DND-41 (cell line): Measurements from ENCODE around the gene FAM234A.
"Not testable (repeated sequence)": the region's sequence is repeated elsewhere in the genome, so short reads cannot be mapped to it uniquely, and the experiment has no call there.

Source experiments
- ATAC-seq: fragments of 200-7000 bp; cut with Tn5 transposase; 3 replicates; pipeline ENCODE4 v1.9.1; 2021; ENCODE audit warnings: low read depth; ENCODE audit not compliant: insufficient read depth
- DNase-seq: peaks from one replicate; pipeline ENCODE4 v3.0.0-alpha.2; 2020
- H2AFZ ChIP-seq: 2 replicates; pipeline ENCODE4 v1.6.0; 2012; ENCODE audit warnings: low read depth, low read length
- H3K27ac ChIP-seq: 2 replicates; pipeline ENCODE4 v1.5.1; 2012; ENCODE audit warnings: low read length, inconsistent platforms
- H3K27me3 ChIP-seq: fragments of 200-600 bp; sonication (generic); 2 replicates; pipeline ENCODE4 v1.6.0; 2012; ENCODE audit warnings: low read length, mild to moderate bottlenecking, inconsistent platforms; ENCODE audit not compliant: insufficient read depth, poor library complexity
- H3K36me3 ChIP-seq: 2 replicates; pipeline ENCODE4 v1.5.1; 2012; ENCODE audit warnings: low read length, inconsistent platforms; ENCODE audit not compliant: insufficient read depth
- H3K4me1 ChIP-seq: 2 replicates; pipeline ENCODE4 v1.5.1; 2012; ENCODE audit warnings: mild to moderate bottlenecking, low read length; ENCODE audit not compliant: insufficient read depth
- H3K4me2 ChIP-seq: 2 replicates; pipeline ENCODE4 v1.6.0; 2012; ENCODE audit warnings: mild to moderate bottlenecking, moderate library complexity, low read length, inconsistent platforms; ENCODE audit not compliant: insufficient read depth
- H3K4me3 ChIP-seq, 2 experiments: fragments of 200-600 bp in 1 of 2; shearing (Covaris generic) in 1 of 2; 2 replicates each; pipeline ENCODE4 v1.5.1; 2012 to 2016; ENCODE audit warnings: inconsistent platforms in 2 of 2, low read length in 2 of 2, mild to moderate bottlenecking in 2 of 2, low read depth in 1 of 2, moderate library complexity in 1 of 2
- H3K79me2 ChIP-seq: 2 replicates; pipeline ENCODE4 v1.6.0; 2012; ENCODE audit warnings: low read length, inconsistent platforms; ENCODE audit not compliant: insufficient read depth
- H3K9ac ChIP-seq: 2 replicates; pipeline ENCODE4 v1.6.0; 2012; ENCODE audit warnings: low read depth, mild to moderate bottlenecking, inconsistent platforms, low read length, moderate library complexity
- H3K9me3 ChIP-seq: 2 replicates; pipeline ENCODE4 v1.5.1; 2012; ENCODE audit warnings: low read length, moderate library complexity, mild to moderate bottlenecking, inconsistent platforms; ENCODE audit not compliant: insufficient read depth, severe bottlenecking
- H4K20me1 ChIP-seq: 2 replicates; pipeline ENCODE4 v1.6.0; 2012; ENCODE audit warnings: low read length; ENCODE audit not compliant: insufficient read depth
- CTCF ChIP-seq: IDR thresholded peaks from 2 replicates; pipeline ENCODE4 v1.5.1; 2012; ENCODE audit warnings: borderline replicate concordance, low read length, moderate library complexity, mild to moderate bottlenecking; ENCODE audit not compliant: poor library complexity, severe bottlenecking; ENCODE audit errors: extremely low read depth
- EZH2 ChIP-seq: IDR thresholded peaks from 3 replicates; pipeline ENCODE4 v1.6.1; 2012; ENCODE audit warnings: borderline replicate concordance, low read depth, mild to moderate bottlenecking, moderate library complexity, low read length, inconsistent platforms; ENCODE audit not compliant: severe bottlenecking

Gene FAM234A

GRCh38 chr16:228852-229730, 5.5 kb upstream of the FAM234A start, which contains the start of gene LUC7L:
Gene LUC7L (minus strand): TSS chr16:229449. CDS start chr16:229339, 110 bp downstream.
- Histone ChIP-seq H3K36me3 (peaks cover 40% of the 10 kb centered on the region), H3K9me3 (no peaks in the 10 kb centered on the region), H3K4me3 (peak within 1 kb of the TSS; percentile 62 to 80), H3K79me2 (peaks cover 50% of the 10 kb centered on the region), H3K4me1 (peaks cover 39% of the 10 kb centered on the region), H3K27me3 (no peaks in the 10 kb centered on the region), H3K9ac (peak within 1 kb of the TSS; percentile 80), H3K4me2 (peak within 1 kb of the TSS; percentile 67), H3K27ac (peak within 1 kb of the TSS; percentile 97), H2AFZ (peak within 1 kb of the TSS; percentile 98), H4K20me1 (peaks cover 36% of the 10 kb centered on the region)
- ATAC-seq = peak; percentile 94
- TF ChIP-seq EZH2 (no peak), CTCF (no peak)
- peak; percentile 91 for DNase-seq

- peak overlapping the region; percentile 80 for H3K9ac ChIP-seq
- H3K4me1 ChIP-seq = peaks cover 41% of the 10 kb centered on the region
- H3K27ac ChIP-seq = peak overlapping the region; percentile 97; the same call in 1 of the 2 replicates
- peaks cover 43% of the 10 kb centered on the region for H3K79me2 ChIP-seq
- peak overlapping the region; percentile 62 to 80; a peak in 3 of 4 replicates for H3K4me3 ChIP-seq
- peaks cover 34% of the 10 kb centered on the region for H3K36me3 ChIP-seq
- peak overlapping the region; percentile 98 for H2AFZ ChIP-seq
- DNase-seq = no peak
- H3K9me3 ChIP-seq = no peaks in the 10 kb centered on the region
- peak overlapping the region; percentile 67 for H3K4me2 ChIP-seq
- no peak for ATAC-seq
- TF ChIP-seq EZH2 = no peak
- no peak for TF ChIP-seq CTCF
- H3K27me3 ChIP-seq = no peaks in the 10 kb centered on the region
- H4K20me1 ChIP-seq = peaks cover 34% of the 10 kb centered on the region
Observed at GRCh38 chr16:229731-230281, 4.8 kb upstream of the FAM234A start.

GRCh38 chr16:230351-230750, 4.3 kb upstream of the FAM234A start:
- not testable (repeated sequence) for DNase-seq, H3K4me2 ChIP-seq, H3K9ac ChIP-seq, H3K27ac ChIP-seq, H2AFZ ChIP-seq, H3K9me3 ChIP-seq, H3K4me3 ChIP-seq, ATAC-seq, H3K27me3 ChIP-seq
- Histone ChIP-seq H3K79me2 (peaks cover 43% of the 10 kb centered on the region), H3K36me3 (peaks cover 29% of the 10 kb centered on the region), H4K20me1 (peaks cover 36% of the 10 kb centered on the region), H3K4me1 (peaks cover 40% of the 10 kb centered on the region)

GRCh38 chr16:230949-231348, 3.7 kb upstream of the FAM234A start:
- H3K27ac ChIP-seq = no peak overlapping the region
- H3K4me2 ChIP-seq = no peak overlapping the region
- ATAC-seq (no peak), DNase-seq (no peak)
- no peak overlapping the region for H3K4me3 ChIP-seq
- peaks cover 34% of the 10 kb centered on the region for H4K20me1 ChIP-seq
- peaks cover 24% of the 10 kb centered on the region for H3K36me3 ChIP-seq
- no peak overlapping the region for H2AFZ ChIP-seq
- peaks cover 46% of the 10 kb centered on the region for H3K4me1 ChIP-seq
- peaks cover 44% of the 10 kb centered on the region for H3K79me2 ChIP-seq
- H3K9me3 ChIP-seq = no peaks in the 10 kb centered on the region
- H3K27me3 ChIP-seq = no peaks in the 10 kb centered on the region
- no peak overlapping the region for H3K9ac ChIP-seq
- no peak for TF ChIP-seq CTCF
- no peak for TF ChIP-seq EZH2
